GM21423 (cell line): ENCODE data around the gene MCC.

ENCODE experiments used
- ATAC-seq: cut with Tn5 transposase; IDR thresholded peaks from one replicate; pipeline ENCODE4 v1.9.1; 2021; ENCODE audit warnings: mild to moderate bottlenecking, moderate library complexity; ENCODE audit not compliant: unreplicated experiment

The MCC gene

DNA sequence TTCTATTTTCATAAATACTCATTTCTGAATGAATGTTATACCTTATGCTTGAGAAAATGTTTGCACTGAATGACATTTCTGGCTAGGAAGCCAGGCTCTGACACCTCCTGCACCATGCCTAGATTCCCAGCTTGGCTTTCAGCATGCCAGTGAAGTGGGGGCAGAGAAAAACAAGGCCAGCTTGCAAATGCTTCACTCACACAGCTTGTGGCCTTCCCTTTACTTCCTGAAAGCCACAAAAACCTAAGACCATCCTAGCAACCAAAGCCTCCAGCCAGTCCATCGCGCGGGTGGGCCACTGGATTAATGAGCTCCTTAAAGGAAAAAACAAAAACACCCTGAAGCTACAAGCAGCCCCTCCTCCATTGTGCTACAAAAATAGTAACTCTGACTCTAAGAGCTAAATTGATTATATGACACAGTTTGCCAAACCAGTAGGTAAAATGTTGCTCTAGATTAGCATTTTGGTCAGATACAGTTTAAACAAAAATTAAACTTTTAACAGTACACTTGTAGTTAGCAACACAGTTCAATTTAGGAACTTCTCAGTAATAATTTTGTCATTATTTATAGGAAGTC is 213.3 kb downstream of the MCC start:
- ATAC-seq, result no peak

DNA sequence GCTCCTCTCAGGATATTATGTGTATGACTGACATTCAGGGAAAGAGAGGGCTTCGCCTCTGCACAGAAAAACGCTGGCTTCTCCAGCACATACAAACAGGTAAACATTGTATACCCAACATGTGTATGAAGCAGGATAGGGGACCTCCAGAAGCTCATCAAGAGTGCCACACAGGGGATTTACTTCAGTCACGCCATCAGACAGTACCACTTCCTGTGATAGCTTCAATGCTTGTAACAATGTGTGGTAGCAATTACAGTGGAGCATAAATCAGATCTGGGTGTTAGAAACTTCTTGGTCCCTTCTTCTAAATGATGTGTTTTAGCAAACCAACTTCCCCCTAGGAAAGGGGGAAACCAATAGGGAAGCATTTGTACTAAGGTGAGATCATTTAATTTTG is 214.3 kb downstream of the MCC start:
- peak; percentile 74 for ATAC-seq

DNA sequence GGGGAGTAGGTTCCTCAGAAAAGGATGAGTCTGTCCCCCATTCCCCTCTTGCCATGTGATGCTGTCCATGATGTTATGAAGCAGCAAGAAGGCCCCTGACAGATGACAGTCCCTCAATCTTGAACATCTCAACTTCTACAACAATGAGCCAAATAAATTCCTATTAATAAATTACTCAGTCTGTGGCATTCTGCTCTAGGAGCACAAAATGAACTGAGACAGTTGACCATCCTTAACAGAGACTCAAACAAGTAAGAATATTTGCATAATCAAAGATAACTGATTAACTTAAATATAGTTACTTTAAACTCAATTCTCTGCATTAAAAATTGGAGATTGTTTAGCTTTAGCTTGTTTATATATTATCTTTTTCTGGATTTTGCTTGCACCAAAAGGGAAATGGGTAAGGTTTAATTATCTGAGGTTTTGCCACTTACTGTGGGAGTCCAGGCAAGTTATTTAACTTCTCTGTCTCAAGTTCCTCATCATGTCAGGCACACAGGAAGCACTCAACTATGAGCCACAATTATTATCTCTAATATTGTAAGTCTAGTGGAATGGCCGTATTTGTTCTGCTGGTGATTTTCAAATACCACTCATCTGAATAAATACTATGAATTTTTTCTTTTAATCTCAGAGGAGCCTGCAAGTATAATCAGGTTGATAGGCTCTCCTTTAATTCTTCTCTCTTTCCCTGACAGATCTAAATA is 216.4 kb downstream of the MCC start:
- peak; percentile 49 for ATAC-seq

DNA sequence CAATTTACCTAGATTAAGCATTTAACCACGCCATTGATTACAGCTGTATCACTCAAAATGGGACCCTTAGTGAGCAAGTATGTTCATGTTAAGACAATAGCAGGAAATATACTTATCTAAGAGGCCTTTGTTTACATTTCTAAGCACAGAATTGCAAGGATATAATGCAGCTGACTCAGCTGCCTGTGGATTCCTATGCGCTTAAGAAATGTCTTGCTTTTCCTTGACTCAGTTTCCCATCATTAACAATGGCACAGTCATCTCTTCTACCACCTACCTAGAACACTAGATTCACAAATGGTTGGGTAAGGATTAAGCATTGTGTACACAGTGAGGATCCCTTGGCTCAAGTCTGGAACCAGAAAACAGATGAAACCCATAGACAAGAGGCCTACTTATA is 217.2 kb downstream of the MCC start:
- no peak for ATAC-seq

DNA sequence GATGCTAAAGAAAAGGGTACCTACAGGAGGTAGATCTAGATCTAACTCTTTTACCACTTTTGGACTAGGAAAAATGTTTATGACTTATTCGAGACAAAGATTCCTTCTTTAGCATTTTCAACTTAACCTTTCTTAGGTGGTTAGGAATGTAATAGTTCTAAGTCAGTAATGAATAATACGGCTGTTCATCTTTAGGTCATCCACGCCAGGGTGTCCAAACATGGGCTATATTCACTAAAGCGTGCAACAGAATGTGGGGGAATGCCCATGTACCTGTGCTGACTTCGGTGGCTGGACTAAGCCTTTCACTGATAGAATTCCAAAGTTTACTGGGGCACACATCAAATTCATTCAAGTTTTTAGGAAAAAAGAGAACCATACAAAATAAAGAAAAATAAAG is 218.2 kb downstream of the MCC start:
- ATAC-seq, result no peak

DNA sequence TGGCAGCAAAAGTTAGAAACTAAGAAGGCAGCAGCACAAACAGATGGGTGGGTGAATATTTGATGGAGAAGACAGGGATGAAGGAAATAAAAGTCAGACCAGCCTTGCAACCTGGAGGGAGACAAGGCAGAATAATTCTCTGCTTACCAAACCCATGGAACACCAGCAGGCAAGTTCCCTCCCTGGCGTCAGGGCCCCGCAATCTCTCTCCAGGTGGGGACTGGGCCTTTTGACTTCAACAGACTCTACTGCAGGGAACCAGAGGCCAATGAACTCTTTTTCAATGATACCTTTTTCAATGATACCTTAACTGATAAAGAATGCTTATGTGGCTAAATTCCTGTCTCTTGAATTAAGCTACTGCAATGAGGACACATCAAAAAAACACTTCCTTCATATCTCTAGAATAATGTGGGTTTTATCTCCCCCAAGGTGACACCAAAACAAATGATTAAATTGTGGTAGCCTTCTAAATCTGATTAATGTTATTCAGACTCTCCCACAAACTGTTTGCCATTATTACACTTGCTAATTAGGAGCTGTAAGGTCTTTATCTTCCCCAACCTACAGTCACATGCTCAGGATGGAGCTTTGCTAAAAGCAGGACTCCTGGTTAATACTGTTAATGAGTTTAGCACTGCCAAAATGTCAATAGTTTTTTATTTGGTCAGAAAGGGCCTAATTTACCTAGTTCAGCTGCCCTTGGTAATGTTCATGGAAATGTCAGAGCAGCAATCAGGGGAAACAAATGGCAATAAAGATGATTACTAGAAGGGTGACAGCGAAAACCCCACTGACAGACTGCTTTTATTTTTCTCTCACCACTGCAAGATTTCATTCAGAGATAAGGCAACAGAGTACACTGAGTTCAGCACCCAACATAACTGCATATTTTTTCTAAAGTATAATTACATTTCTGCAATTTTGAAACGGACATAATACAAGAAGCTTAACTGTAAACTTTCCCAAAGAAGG is 218.9 kb downstream of the MCC start:
- ATAC-seq, result no peak

DNA sequence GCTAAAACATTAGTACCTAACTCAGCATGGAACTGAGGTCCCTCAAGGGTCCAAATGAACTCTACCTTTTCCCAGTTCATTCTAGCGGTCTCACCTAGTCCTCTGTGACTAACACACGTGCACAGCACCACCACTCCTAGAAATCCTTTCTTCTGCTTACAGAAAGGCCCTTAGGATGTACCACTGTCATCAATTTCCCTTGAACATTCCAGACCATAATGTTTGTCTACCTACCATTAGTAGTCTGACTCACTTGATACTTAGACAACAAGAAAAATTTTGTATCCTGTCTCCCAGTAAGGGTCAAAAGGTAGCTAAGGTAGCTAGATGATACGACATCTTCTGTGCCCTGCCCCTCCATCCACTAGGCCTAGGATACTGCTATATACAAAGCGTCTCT is 220.0 kb downstream of the MCC start:
- ATAC-seq, result no peak

DNA sequence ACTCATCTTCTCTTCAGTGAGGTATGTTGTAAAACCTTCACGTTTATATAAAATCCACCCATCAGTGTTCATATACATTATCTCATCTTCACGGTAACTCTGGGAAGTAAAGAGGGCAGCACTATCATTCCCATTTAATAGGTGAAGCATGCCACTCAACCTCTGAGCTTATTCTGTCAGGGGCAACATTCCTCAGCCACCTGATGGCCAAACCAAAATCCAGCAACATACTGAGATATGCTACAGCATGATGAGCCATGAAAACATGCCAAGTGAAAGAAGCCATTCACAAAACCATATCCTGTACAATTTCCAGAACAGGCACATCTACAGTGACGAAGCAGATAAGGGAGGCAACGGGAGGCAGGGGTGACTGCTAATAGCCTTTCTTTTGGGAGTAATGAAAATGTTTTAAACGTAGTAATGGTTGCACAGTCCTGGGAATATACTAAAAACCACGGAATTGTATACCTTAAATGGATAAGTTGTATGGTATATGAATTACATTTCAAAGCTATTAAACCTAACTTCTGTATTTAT is 220.8 kb downstream of the MCC start:
- no peak for ATAC-seq

DNA sequence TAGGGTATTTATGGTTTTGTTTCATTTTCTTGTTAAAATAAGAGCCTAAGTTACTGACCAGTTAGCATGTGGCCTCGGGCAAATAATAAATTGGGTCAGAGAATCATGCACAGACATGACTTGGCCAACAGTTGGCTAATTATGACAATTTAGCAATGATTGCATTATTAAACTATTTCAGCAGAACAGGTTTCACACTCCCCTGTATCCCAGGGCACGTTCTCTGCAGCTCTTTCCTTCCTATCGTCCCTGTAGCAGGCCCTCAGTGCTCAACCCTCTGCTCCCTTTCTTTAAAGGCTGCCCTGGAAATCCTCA is 221.4 kb downstream of the MCC start:
- ATAC-seq, result no peak

DNA sequence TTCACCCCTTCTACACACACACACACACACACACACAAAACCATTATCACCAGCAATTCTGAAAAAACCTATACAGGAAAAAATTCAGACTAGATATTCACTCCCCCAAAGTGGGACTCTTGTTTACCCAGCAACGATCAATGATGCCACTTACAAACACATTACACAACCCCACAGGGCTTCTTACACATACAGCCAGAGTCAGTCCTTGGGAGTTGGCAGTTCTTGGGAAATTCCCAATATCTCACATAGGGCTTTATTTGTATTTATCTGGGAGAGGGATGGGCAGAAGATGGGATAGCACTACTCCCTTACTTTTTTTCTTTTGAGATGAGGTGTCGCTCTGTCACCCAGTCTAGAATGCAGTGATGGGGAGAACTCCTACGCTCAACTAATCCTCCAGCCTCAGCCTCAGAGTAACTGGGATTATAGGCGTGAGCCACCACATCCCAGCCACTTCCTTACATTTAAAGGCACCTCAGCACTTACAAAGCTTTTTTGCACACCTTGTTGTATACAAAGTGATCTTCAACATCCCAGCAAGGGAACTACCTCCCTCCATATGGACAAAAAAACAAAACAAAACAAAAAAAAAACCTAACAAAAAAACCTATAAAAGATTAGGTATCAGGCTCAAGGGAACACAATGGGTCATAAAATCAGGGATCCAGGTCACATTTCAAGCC is 221.9 kb downstream of the MCC start:
- no peak for ATAC-seq

DNA sequence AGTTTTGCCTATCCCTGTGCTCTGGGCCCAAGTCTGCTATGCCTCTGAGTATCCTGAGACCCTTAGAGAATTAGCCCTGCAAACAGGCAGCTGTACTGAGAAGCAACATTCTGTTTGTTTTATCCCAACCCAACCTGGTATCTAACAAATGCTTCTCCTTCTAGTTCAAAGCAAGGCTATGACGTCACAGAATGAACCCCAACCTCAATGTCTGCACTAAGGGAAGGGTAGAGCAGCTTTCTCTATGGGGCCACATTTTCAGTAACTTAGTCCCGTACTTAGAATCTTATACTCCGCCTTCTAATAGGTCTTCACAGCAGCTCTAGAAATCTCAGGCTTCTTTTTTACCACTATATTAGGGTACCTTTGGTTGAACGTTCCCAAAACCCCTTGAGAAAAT is 223.1 kb downstream of the MCC start:
- ATAC-seq, result no peak

DNA sequence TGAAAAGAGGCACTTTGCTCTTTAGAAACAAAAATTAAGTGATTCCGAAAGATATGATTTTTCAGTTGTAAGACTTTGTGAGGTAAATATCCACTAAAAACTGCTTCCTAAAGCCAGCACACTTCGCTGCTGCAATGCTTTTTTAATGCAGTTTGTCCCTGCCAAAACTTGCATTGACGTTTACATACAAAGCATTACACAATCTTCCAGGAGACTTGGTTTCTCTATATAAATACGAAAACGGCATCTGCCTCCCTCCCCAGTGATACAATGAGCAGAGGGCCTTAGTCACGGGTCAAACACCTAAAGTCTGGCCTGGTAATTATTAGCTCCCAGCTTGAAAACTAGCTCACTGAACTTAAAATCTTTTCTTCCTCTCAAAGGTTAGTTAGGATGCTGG is 224.2 kb downstream of the MCC start:
- ATAC-seq, result no peak

DNA sequence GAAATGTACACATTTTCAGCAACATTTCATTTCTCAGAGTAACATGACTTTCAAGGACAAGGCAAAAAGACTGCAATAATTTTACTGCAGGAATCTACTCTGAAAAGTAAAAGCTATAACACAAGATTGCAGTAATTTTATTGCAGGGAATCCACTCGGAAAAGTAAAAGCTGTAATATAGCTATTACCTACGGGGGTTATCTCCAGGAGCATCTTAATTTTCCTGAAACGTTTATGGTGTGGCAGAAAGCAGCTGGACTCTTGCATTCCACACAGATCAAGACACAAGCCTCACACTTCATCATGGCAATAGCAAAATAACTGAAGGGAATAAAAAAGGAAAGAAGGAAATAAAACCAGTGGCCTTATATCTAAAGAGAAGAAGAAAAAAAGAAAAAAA is 224.7 kb downstream of the MCC start:
- ATAC-seq, result no peak

DNA sequence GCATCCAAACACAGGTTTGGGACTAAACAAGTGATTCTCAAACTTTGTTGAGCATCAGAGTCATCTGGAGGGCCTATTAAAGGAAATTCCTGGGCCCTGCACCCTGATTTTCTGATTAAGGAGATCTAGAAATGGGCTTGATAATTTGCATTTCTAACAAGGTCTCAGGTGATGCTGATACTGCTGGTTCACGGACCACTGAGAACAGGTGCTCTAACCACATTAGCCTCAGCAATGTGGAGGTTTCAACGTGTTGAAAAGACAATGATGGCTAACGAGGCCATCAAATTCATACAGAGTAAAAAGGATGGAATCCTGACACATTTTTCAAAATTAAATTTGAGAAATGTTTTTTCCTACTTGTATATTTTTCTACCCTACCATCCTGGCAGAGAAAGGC is 225.6 kb downstream of the MCC start:
- ATAC-seq, result no peak

DNA sequence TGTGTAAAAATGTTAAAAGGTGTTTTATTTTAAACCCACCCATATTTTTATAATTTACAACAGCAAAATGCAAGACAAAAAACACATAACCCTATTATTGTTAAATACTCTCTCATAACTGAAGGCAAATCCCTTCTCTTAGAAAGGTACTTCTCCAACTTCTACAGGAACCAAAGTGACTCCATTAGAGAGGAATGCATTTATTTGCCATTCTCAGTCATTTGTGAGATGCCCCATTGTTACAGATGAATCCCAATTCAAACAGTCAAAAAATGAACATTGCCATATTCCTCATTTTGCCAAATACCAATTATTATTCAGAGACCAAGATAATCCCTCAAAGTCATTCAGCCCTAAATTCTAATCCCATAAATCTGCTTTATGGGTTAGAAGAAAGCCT is 229.2 kb downstream of the MCC start:
- no peak for ATAC-seq

DNA sequence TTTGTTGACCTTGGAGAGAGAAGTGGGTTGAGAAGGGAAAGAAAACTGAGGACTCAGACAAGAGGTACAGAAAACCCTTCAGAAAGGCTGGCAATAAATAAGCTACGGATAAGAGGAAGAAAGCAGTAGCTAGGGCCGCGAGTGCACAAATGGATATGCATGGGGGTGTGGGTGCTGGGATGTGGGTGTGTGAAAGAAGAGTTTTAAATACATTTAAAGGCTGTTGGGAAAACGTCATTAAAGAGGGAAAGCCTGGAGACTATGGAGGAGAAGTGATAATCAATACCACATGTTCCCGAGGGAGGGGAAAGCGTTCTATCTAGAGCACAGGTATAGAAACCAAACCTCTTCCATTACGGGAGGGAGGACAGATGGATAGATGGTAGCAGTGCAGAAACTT is 230.7 kb downstream of the MCC start:
- ATAC-seq, result no peak

DNA sequence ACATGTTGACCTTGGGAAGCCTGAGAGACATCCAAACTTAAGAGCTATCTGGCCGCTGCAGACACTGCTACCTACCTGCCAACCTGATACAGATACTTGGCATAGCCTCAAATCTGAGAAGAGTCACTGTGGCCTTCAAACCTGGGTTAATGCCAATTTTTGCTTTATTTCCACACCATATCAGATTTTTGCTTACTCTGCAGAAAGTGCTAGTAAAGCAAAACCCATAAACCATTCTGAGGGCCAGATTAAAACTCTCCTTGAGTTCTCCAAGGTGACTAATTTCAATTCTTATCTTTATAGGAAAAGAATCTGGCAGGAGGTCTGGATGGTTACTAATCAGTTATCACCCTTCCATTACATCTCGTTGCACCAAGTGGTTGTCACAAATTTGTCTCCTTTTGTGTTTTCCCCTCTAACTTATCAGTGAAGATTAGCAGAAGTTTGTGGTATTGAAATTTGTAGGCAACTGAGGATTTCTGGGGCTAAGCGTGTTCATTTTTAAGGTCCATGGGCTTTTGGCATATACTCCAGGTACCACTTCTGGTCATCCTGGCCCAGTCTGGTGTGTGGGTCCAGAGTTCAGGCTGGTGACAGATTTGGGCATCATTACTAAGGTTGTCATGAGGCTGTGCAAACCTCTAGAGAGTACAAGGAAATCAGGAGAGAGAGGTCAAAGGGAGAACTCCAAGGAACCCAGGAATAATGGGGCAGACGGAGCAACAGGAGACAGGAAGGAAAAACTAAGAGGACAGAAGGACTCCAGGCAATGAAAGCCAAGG is 231.4 kb downstream of the MCC start:
- ATAC-seq, result no peak

DNA sequence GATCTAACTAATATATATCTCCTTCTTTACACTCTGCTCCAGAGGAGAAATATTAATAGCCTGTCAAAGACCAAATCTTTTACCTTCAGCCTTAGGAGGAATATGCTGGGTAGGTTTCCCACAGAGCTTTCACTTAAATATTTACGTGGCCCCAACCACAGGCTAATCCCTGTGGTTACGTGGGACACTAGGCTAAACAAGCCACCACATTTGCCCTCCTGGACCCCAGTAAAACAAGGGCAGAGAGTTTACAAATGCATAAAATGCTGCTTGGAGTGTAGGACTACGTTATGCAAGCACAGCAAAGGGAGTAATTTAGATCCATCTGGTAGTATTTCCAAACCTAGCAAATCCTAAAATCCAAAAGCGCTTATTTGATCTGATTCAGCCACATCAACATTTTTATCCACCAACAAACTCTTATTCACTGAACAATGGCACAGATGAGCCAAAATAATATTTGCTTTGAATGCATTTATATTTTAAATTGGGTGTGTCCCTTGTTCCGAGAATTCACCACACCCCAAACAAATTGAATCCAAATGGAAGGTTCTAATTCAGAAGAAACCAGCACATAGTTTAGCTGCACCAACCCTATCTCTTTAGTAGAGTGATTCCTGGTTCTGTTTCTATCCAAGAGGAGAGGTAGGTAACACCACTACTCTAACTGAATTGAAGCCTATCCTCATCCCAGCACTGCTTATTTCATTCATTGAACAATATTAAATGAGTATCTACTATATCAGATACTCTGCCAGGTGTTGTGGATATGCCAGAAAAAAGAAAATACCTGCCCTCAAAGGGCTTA is 232.5 kb downstream of the MCC start:
- no peak for ATAC-seq

DNA sequence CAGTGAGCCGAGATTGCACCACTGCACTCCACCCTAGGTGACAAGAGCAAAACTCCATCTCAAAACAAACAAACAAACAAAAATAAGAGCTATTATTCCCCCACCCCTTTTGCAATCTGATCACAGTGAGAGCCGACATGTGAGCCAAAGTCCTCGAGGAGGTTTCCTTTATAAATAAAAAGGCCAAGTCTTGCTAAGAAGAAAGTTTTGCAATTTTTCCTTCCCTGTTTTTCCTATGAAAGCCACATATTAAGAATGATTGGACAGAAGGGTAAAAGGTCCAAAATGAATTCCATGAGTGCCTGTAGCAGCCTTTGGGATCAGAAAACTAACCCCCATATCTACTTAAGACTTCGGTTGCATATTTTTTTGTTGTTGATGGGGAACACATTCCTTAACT is 233.1 kb downstream of the MCC start:
- no peak for ATAC-seq

DNA sequence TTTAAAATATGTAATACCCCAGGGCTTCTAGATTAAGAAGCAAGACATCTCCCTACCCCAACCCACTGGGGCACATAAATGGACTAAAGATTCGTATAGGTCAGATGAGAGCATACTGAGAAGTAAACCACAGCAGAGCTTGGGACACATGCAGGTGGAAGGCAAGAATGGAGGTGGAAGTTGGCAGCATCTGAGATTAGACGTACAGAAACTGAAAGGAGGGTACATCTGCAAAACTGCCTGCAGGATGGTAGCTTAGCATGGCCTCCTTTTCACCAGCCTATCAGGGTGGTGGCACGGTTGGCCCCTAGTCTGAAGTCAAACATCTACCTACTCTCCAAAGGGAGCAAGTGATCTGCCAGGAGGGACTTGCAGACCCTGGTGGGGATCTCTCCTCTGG is 235.2 kb downstream of the MCC start:
- no peak for ATAC-seq
